ENCODE results near the gene ISX.
"Not testable (repeated sequence)": the region's sequence is repeated elsewhere in the genome, so short reads cannot be mapped to it uniquely, and the experiment has no call there.

ISX gene

DNA sequence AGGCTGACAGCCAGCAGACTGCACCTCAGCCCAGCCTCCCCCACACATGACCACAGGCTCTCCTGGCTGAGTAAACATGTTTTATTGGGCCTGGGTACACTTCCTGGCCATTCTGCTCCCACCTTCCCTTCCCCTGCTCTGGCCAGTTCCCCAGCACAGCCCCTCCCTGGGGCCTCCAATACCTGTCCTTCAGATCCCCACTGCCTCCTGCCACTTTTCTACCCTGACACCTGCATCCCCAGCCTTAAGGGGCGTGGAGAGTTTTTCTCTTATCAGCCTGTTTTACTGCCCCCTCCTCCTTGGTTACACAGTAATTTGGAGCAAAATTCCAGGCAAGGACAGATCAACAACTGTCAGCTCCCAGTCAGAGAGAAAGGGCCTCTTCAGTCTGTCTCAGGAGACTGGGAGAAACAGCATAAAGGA is at the start of gene ISX:
Gene ISX, plus strand, starts transcription at position 363 of the 423 bp plus-strand sequence. CDS start 930 bp downstream, outside the sequence.
- H3K9me3 ChIP-seq (ENCODE audit: control insufficient read depth, insufficient read depth, low read length) = no peaks in the 10 kb centered on the region
- H3K4me1 ChIP-seq (ENCODE audit: control insufficient read depth, insufficient read depth, low read length) = no peaks in the 10 kb centered on the region
- no peaks in the 10 kb centered on the region for H3K27me3 ChIP-seq (ENCODE audit: control insufficient read depth, insufficient read depth, low read length)
- no CpG with 5 or more reads among the region's 1 CpG for WGBS (ENCODE audit: insufficient coverage, insufficient read length)
- no peak within 1 kb of the TSS for H3K27ac ChIP-seq (ENCODE audit: low read length)
- H3K4me3 ChIP-seq (ENCODE audit: low read length) = no peak within 1 kb of the TSS
- no peak for DNase-seq (ENCODE audit: low read depth, low spot score)
- H3K36me3 ChIP-seq (ENCODE audit: control insufficient read depth, insufficient read depth, low read length) = no peaks in the 10 kb centered on the region

DNA sequence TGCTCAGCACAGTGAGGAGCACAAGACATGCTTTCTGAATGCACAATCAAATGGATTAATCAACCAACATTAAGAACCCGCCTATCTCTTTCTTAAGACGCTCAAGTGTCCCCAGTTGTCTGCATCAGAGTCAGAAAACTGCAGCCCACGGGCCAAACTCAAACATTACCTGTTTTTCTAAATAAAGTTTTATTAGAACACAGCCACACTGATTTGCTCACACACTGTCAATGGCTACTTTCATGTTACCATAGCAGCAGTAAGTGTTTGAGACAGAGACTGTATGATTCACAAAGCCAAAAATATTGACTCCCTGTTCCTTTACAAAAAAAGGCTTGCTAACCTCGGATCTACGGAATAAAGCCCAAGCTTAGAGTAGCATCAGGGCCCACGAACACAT is 49.0 kb upstream of the ISX start:
- no peak for DNase-seq (ENCODE audit: low read depth, low spot score)
- no peaks in the 10 kb centered on the region for H3K4me1 ChIP-seq (ENCODE audit: control insufficient read depth, insufficient read depth, low read length)
- no peaks in the 10 kb centered on the region for H3K27me3 ChIP-seq (ENCODE audit: control insufficient read depth, insufficient read depth, low read length)
- no CpG with 5 or more reads among the region's 6 CpGs for WGBS (ENCODE audit: insufficient coverage, insufficient read length)
- no peak overlapping the region for H3K4me3 ChIP-seq (ENCODE audit: low read length)
- H3K36me3 ChIP-seq (ENCODE audit: control insufficient read depth, insufficient read depth, low read length) = no peaks in the 10 kb centered on the region
- no peaks in the 10 kb centered on the region for H3K9me3 ChIP-seq (ENCODE audit: control insufficient read depth, insufficient read depth, low read length)
- no peak overlapping the region for H3K27ac ChIP-seq (ENCODE audit: low read length)

DNA sequence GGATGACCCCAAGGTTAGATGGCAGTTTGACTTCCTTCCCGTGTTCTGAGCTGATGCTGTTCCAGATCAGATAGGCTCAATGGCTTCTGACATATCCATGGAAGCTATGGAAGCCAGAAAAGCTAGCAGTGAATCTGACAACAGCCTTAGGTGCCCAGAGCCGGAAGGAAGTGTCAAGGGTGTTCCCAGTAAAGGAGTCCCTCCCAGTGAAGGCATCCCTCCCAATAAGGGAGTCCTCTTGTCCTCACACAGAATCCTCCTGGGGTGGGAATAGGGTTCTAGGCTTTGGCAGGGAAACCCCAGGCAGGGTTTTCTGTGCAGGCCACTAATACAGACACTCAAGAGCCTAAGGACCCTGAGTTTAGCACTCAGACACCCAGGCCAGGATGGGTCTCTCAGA is 47.0 kb upstream of the ISX start:
- Histone ChIP-seq H3K4me1 (ENCODE audit: control insufficient read depth, insufficient read depth, low read length) (no peaks in the 10 kb centered on the region), H3K9me3 (ENCODE audit: control insufficient read depth, insufficient read depth, low read length) (no peaks in the 10 kb centered on the region), H3K27me3 (ENCODE audit: control insufficient read depth, insufficient read depth, low read length) (no peaks in the 10 kb centered on the region), H3K27ac (ENCODE audit: low read length) (no peak overlapping the region), H3K4me3 (ENCODE audit: low read length) (no peak overlapping the region), H3K36me3 (ENCODE audit: control insufficient read depth, insufficient read depth, low read length) (no peaks in the 10 kb centered on the region)
- no CpG with 5 or more reads among the region's 2 CpGs for WGBS (ENCODE audit: insufficient coverage, insufficient read length)
- DNase-seq (ENCODE audit: low read depth, low spot score) = no peak

DNA sequence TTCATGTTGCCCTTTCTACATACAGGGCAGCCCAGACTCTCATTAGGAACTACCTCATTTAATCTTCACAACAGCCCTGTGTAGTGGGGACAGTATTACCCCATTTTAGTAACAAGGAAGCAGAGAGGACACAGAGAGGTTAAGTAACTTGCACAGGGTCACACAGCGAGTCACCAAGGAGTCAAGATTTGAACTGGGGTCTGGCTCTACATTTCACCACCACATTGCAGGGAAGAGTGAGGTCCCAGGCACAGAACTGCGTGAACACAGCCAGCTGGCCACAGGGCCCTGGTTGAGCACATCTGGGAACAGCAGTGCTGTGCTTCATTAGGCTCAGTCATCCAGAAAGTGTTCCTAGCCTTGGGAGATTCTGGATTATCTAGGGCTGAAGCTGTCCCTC is 45.4 kb upstream of the ISX start:
- DNase-seq (ENCODE audit: low read depth, low spot score) = no peak
- H3K4me3 ChIP-seq (ENCODE audit: low read length) = no peak overlapping the region
- H3K4me1 ChIP-seq (ENCODE audit: control insufficient read depth, insufficient read depth, low read length) = no peaks in the 10 kb centered on the region
- H3K27ac ChIP-seq (ENCODE audit: low read length) = no peak overlapping the region
- H3K27me3 ChIP-seq (ENCODE audit: control insufficient read depth, insufficient read depth, low read length) = no peaks in the 10 kb centered on the region
- no peaks in the 10 kb centered on the region for H3K9me3 ChIP-seq (ENCODE audit: control insufficient read depth, insufficient read depth, low read length)
- H3K36me3 ChIP-seq (ENCODE audit: control insufficient read depth, insufficient read depth, low read length) = no peaks in the 10 kb centered on the region
- WGBS (ENCODE audit: insufficient coverage, insufficient read length) = no CpG with 5 or more reads among the region's 2 CpGs

DNA sequence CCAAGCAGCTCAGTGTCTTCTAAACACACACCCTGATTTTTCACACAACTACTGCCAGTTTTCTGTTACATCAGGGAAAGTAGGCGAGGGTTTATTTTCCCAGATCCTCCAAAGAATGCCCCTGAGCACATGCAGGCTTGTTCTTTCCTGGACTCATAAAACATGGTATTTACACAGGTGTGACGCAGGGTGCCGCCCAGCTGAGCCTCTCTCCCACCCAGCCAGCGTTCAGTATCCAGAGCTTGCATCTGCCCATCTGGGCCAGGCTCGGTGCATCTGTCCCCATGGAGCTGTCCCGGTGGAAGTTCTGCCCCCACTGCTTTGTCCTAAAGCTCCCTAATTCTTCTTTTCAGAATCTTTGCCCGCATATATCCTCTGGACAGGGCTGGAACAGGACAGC is 44.8 kb upstream of the ISX start:
- Histone ChIP-seq H3K27ac (ENCODE audit: low read length) (no peak overlapping the region), H3K9me3 (ENCODE audit: control insufficient read depth, insufficient read depth, low read length) (no peaks in the 10 kb centered on the region), H3K36me3 (ENCODE audit: control insufficient read depth, insufficient read depth, low read length) (no peaks in the 10 kb centered on the region), H3K4me1 (ENCODE audit: control insufficient read depth, insufficient read depth, low read length) (no peaks in the 10 kb centered on the region), H3K27me3 (ENCODE audit: control insufficient read depth, insufficient read depth, low read length) (no peaks in the 10 kb centered on the region), H3K4me3 (ENCODE audit: low read length) (no peak overlapping the region)
- WGBS (ENCODE audit: insufficient coverage, insufficient read length) = no CpG with 5 or more reads among the region's 7 CpGs
- DNase-seq (ENCODE audit: low read depth, low spot score) = no peak

DNA sequence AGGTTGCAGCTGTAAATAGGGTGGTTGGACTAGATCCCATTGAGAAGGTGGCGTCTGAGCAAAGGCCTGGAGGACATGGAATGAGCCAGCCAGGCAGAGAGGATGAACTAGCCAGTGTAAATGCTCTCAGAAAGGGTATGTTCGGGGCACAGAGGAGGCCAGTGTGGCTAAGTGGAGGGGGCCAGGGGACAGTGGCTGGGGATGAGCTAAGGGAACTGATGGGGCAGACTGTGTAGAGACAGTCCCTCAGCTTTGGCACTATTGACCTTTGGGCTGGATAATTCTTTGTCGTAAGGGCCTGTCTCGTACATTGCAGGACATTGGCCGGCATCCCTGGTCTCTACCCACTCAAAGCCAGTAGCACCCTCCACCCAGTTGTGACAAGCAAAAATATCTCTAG is 43.7 kb upstream of the ISX start:
- Histone ChIP-seq H3K36me3 (ENCODE audit: control insufficient read depth, insufficient read depth, low read length) (no peaks in the 10 kb centered on the region), H3K4me3 (ENCODE audit: low read length) (no peak overlapping the region), H3K4me1 (ENCODE audit: control insufficient read depth, insufficient read depth, low read length) (no peaks in the 10 kb centered on the region), H3K9me3 (ENCODE audit: control insufficient read depth, insufficient read depth, low read length) (no peaks in the 10 kb centered on the region), H3K27ac (ENCODE audit: low read length) (no peak overlapping the region), H3K27me3 (ENCODE audit: control insufficient read depth, insufficient read depth, low read length) (no peaks in the 10 kb centered on the region)
- no CpG with 5 or more reads among the region's 5 CpGs for WGBS (ENCODE audit: insufficient coverage, insufficient read length)
- DNase-seq (ENCODE audit: low read depth, low spot score) = no peak

DNA sequence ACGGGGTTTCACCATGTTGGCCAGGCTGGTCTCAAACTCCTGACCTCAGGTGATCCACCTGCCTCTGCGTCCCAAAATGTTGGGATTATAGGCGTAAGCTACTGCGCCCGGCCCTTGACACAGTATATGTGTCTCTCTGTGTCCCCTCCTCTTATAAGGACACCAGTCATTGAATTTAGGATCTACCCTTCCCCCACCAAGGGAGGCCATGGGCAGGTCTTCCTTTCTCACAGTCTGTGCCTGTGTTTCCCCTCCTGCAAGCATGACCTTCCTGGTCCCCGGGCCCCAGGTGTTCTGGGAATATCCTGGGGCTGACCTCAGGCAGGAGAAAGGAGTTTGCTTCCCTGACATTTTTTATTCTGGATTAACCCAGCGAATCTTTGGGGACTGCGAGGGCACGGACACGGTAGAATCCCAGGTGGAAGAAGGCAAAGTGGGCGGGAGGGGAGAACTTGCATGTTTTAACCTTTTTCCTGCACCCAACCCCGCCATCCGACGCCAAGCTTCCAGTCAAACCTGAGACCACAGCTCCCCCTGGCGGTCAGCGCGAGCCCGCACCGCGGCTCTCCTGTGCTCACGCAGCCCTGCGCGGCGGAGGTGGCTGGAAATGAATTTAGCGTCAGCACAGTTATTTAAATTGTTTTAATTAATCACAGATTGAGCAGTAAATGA is 42.1 kb upstream of the ISX start:
- peak; percentile 83 for DNase-seq (ENCODE audit: low read depth, low spot score)

DNA sequence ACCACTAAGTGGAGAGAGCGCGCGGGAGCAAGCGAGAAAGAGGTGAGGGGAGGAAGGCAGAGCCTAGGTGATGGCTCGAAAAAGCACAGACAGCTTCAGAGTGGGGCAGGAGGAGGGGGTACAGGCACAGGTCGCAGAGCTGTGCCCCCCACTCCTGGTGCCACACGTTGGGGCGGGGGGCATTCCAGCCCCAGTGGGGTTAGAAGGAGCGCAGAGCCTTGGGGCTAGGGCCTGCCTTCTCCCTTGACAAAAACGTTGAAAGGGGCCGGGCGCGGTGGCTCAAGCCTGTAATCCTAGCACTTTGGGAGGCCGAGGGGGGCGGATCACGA is 41.6 kb upstream of the ISX start:
- H3K4me1 ChIP-seq (ENCODE audit: control insufficient read depth, insufficient read depth, low read length) = no peaks in the 10 kb centered on the region
- H3K36me3 ChIP-seq (ENCODE audit: control insufficient read depth, insufficient read depth, low read length) = no peaks in the 10 kb centered on the region
- no peaks in the 10 kb centered on the region for H3K9me3 ChIP-seq (ENCODE audit: control insufficient read depth, insufficient read depth, low read length)
- no peak overlapping the region for H3K4me3 ChIP-seq (ENCODE audit: low read length)
- H3K27ac ChIP-seq (ENCODE audit: low read length) = no peak overlapping the region
- no CpG with 5 or more reads among the region's 16 CpGs for WGBS (ENCODE audit: insufficient coverage, insufficient read length)
- no peaks in the 10 kb centered on the region for H3K27me3 ChIP-seq (ENCODE audit: control insufficient read depth, insufficient read depth, low read length)
- no peak for DNase-seq (ENCODE audit: low read depth, low spot score)

More for the DNA sequence above, 42.1 kb upstream of the ISX start:
- no peaks in the 10 kb centered on the region for H3K4me1 ChIP-seq (ENCODE audit: control insufficient read depth, insufficient read depth, low read length)
- H3K4me3 ChIP-seq (ENCODE audit: low read length) = no peak overlapping the region
- no peak overlapping the region for H3K27ac ChIP-seq (ENCODE audit: low read length)
- H3K27me3 ChIP-seq (ENCODE audit: control insufficient read depth, insufficient read depth, low read length) = no peaks in the 10 kb centered on the region
- H3K9me3 ChIP-seq (ENCODE audit: control insufficient read depth, insufficient read depth, low read length) = no peaks in the 10 kb centered on the region
- no CpG with 5 or more reads among the region's 25 CpGs for WGBS (ENCODE audit: insufficient coverage, insufficient read length)
- H3K36me3 ChIP-seq (ENCODE audit: control insufficient read depth, insufficient read depth, low read length) = no peaks in the 10 kb centered on the region

DNA sequence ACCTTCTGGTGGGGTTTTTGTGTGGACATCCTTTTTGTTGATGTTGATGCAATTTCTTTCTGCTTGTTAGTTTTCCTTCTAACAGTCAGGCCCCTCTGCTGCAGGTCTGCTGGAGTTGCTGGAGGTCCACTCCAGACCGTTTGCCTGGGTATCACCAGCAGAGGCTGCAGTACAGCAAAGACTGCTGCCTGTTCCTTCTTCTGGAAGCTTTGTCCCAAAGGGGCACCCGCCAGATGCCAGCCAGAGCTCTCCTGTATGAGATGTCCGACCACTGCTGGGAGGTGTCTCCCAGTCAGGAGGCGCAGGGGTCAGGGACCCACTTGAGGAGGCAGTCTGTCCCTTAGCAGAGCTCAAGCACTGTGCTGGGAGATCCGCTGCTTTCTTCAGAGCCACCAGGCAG is 35.8 kb upstream of the ISX start:
- H3K4me1 ChIP-seq (ENCODE audit: control insufficient read depth, insufficient read depth, low read length); H3K27me3 ChIP-seq (ENCODE audit: control insufficient read depth, insufficient read depth, low read length); H3K36me3 ChIP-seq (ENCODE audit: control insufficient read depth, insufficient read depth, low read length); H3K4me3 ChIP-seq (ENCODE audit: low read length); H3K9me3 ChIP-seq (ENCODE audit: control insufficient read depth, insufficient read depth, low read length); DNase-seq (ENCODE audit: low read depth, low spot score); H3K27ac ChIP-seq (ENCODE audit: low read length): not testable (repeated sequence)
- WGBS (ENCODE audit: insufficient coverage, insufficient read length) = no CpG with 5 or more reads among the region's 5 CpGs

DNA sequence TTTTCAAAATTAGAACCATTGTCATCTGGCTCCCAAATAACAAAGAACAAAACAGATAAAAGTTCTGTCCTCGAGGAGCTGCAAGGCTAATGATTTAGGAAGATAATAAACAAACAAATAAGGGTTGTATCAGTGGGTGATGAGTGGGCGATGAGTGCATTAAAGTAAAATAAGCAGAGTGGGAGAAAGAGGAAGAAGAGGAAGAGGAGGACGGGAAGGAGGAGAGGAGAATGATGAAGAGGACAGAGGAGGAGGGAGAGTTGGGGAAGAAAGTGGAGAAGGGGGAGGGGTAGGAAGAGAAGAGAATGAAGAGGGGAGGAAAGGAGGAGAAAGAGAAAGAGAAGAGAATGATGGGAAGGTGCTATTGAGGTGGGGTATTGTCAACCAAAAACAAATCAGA is 33.4 kb upstream of the ISX start:
- Histone ChIP-seq H3K36me3 (ENCODE audit: control insufficient read depth, insufficient read depth, low read length) (no peaks in the 10 kb centered on the region), H3K4me3 (ENCODE audit: low read length) (no peak overlapping the region), H3K27ac (ENCODE audit: low read length) (no peak overlapping the region), H3K9me3 (ENCODE audit: control insufficient read depth, insufficient read depth, low read length) (no peaks in the 10 kb centered on the region), H3K27me3 (ENCODE audit: control insufficient read depth, insufficient read depth, low read length) (no peaks in the 10 kb centered on the region), H3K4me1 (ENCODE audit: control insufficient read depth, insufficient read depth, low read length) (no peaks in the 10 kb centered on the region)
- WGBS (ENCODE audit: insufficient coverage, insufficient read length) = 100% methylated on average over 1 of the region's 3 CpGs
- no peak for DNase-seq (ENCODE audit: low read depth, low spot score)

DNA sequence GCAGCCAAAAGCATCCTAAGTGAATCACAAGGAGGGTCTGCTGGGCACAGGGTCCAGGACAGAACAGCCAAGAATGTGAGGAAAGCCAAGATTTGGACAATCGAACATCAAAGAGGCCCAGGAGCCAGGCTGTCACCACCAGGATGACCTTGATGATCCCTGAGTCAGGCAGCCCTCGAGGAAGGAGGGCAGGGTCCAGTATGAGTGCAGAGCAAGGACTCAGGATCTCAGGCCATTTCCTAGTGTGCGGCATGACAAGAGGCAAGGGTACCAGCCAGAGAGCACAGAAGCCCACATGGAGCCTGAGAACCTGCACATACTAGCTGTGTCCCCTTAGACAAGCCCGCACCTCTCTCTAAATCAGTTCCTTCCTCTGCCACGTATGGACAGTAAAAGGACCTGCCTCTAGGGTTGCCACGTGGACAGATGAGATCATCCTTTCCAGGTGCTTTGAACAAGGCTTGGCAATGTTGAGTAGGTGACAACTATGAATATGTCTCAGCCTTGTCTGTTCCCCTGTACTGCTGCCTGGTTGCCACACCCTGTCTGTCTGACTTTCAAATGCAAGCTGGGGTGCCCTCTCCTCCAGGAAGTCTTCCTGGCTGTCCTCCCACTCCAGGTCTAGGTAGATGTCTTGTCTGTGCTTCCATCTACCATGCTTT is 32.2 kb upstream of the ISX start:
- Histone ChIP-seq H3K4me3 (ENCODE audit: low read length) (no peak overlapping the region), H3K36me3 (ENCODE audit: control insufficient read depth, insufficient read depth, low read length) (no peaks in the 10 kb centered on the region), H3K27ac (ENCODE audit: low read length) (no peak overlapping the region), H3K4me1 (ENCODE audit: control insufficient read depth, insufficient read depth, low read length) (no peaks in the 10 kb centered on the region), H3K27me3 (ENCODE audit: control insufficient read depth, insufficient read depth, low read length) (no peaks in the 10 kb centered on the region), H3K9me3 (ENCODE audit: control insufficient read depth, insufficient read depth, low read length) (no peaks in the 10 kb centered on the region)
- DNase-seq (ENCODE audit: low read depth, low spot score) = no peak
- WGBS (ENCODE audit: insufficient coverage, insufficient read length) = no CpG with 5 or more reads among the region's 6 CpGs
